ENCODE measurements around the gene SRGAP2C.
"Not testable (repeated sequence)": the region's sequence is repeated elsewhere in the genome, so short reads cannot be mapped to it uniquely, and the experiment has no call there.

DNA sequence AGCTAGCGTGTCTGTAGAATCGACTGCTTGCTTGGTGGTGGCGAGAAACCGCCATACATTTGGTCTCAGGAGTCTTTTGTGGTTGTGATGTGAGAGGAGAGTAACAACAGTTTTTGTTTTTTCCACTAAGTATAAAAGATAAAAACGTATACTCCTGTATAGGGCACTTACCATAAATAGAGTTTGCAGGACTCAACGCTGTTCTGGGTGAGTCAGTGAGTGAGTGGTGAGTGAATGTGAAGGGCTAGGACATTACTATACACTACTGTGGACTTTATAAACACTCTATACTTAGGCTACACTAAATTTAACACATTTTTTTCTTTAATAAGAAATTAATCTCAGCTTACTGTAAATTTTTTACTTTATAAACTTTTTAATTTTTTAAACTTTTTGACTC lies 44.4 kb upstream of the SRGAP2C start:
- not testable (repeated sequence) for TF ChIP-seq CTCF, POLR2A (IDR thresholded peaks at IDR 0.05)
